ENCODE measurements around the gene SHOC1. TPM values are rescaled to one million over a fixed set of nuclear protein-coding genes. Genes with fewer than 3 reads are reported as not detected.
A peak's percentile ranks its signal among the peaks of the same experiment; 100 is the strongest.

Gene SHOC1
- total and polyA plus RNA-seq, 2 of the 4 experiments (the other 2 are of a cell fraction), result 0.03 TPM; not detected in 1

DNA sequence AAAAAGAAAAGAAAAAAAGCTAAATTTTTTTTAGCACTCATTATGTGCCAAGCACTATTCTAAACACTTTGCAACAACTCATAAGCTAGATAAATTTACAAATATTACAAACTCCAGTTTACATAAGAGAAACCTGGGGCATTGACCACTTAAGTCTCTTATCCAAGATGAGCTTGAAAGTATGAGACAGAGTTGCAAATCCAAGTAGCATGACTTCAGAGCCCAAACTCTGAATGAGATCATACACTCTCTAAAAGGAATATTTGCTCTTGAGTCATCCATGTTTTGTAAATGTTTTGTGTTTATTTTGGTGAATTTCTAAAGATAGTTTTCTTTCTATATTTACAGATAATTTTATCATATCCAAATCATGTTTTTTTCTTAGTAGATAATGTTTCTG is 4.0 kb upstream of the SHOC1 start:
- Histone ChIP-seq H2BK20ac (ENCODE audit: low read depth, low read length) (no peak overlapping the region), H3K9me1 (ENCODE audit: insufficient read depth, low read length) (no peaks in the 10 kb centered on the region), H3K14ac (replicated peaks; ENCODE audit: low read depth, low read length) (no peak overlapping the region), H4K8ac (ENCODE audit: low read depth in 2 of 2, low read length in 2 of 2) (no peak overlapping the region), H3K36me3 (ENCODE audit: control insufficient read depth, insufficient read depth, low read length) (peaks cover 1% of the 10 kb centered on the region; the same call in 1 of the 2 replicates), H2BK15ac (ENCODE audit: low read depth, low read length) (no peak overlapping the region), H2BK5ac (ENCODE audit: low read depth, low read length, poor library complexity, severe bottlenecking) (no peak overlapping the region), H4K5ac (ENCODE audit: low read depth, low read length) (no peak overlapping the region), H3K27me3 (ENCODE audit: control insufficient read depth, insufficient read depth, low read length) (no peaks in the 10 kb centered on the region), H3K9me3 (ENCODE audit: control insufficient read depth, insufficient read depth, low read length) (peaks cover 2% of the 10 kb centered on the region; the same call in 1 of the 2 replicates), H2AK5ac (ENCODE audit: low read depth, low read length) (no peak overlapping the region), H3K27ac (ENCODE audit: insufficient read depth, low read length) (no peak overlapping the region), H4K91ac (ENCODE audit: insufficient read depth, low read depth, low read length) (no peak overlapping the region), H3K9ac (ENCODE audit: low read depth, low read length) (no peak overlapping the region), H3K4me2 (ENCODE audit: low read depth, low read length) (no peak overlapping the region), H2AFZ (replicated peaks; ENCODE audit: low read length, poor library complexity) (no peak overlapping the region), H3K56ac (ENCODE audit: extremely low read depth, insufficient read depth, low read length) (no peak overlapping the region), H3K4me1 (ENCODE audit: control insufficient read depth, insufficient read depth, low read length) (no peaks in the 10 kb centered on the region), H2BK120ac (ENCODE audit: low read depth, low read length) (no peak overlapping the region), H2AK9ac (replicated peaks; ENCODE audit: low read depth, low read length, poor library complexity) (no peak overlapping the region), H3K4ac (ENCODE audit: low read depth, low read length) (no peak overlapping the region), H3K79me1 (ENCODE audit: low read depth in 1 of 2, low read length in 2 of 2) (no peaks in the 10 kb centered on the region), H4K20me1 (ENCODE audit: insufficient read depth, low read length) (no peaks in the 10 kb centered on the region), H3K4me3 (ENCODE audit: insufficient read depth, low read depth, low read length) (no peak overlapping the region), H3K23ac (ENCODE audit: low read depth, low read length) (no peak overlapping the region), H3K18ac (ENCODE audit: low read depth, low read length) (no peak overlapping the region)
- TF ChIP-seq, protein P1, sequence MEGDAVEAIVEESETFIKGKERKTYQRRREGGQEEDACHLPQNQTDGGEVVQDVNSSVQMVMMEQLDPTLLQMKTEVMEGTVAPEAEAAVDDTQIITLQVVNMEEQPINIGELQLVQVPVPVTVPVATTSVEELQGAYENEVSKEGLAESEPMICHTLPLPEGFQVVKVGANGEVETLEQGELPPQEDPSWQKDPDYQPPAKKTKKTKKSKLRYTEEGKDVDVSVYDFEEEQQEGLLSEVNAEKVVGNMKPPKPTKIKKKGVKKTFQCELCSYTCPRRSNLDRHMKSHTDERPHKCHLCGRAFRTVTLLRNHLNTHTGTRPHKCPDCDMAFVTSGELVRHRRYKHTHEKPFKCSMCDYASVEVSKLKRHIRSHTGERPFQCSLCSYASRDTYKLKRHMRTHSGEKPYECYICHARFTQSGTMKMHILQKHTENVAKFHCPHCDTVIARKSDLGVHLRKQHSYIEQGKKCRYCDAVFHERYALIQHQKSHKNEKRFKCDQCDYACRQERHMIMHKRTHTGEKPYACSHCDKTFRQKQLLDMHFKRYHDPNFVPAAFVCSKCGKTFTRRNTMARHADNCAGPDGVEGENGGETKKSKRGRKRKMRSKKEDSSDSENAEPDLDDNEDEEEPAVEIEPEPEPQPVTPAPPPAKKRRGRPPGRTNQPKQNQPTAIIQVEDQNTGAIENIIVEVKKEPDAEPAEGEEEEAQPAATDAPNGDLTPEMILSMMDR (conservative IDR thresholded peaks at IDR 0.05; ENCODE audit: low read depth, low read length), result no peak
- TF ChIP-seq BHLHE40 (IDR thresholded peaks at IDR 0.05; ENCODE audit: low read depth, low read length) (no peak), CEBPB (IDR thresholded peaks at IDR 0.05; ENCODE audit: low read depth, low read length) (peak; percentile 22; the same call in 1 of the 2 replicates)
- dilution Hi-C loops (cut with HindIII; ENCODE audit: low sequenced_read_pairs, unreplicated experiment), result no loop called here
- intact Hi-C loops (cut with micrococcal nuclease), result no loop called here
- CTCF ChIA-PET, result interaction anchor here (0.6 to 0.7 kb wide), 2 partner anchors 27 to 370 kb away, joined by 3 to 4 read pairs; no protein-coding TSS in a partner anchor
- DNase-seq (peak; percentile 85), ATAC-seq (ENCODE audit: low read depth) (peak; percentile 83)
- BruUV-seq (replicated peaks), result no TSS peak
- POLR2A ChIA-PET (ENCODE audit: unreplicated experiment), result no interaction called here
- in situ Hi-C loops (cut with MboI; ENCODE audit: low sequenced_read_pairs), result no loop called here

Data from IMR-90 (cell line).